HCT116 (cell line): ENCODE data around the gene PGAP3. TPM values are rescaled to one million over a fixed set of nuclear protein-coding genes. Genes with fewer than 3 reads are reported as not detected.

ENCODE experiments used
- ATAC-seq: fragments of 200-7000 bp; cut with Tn5 transposase; 2 replicates; pipeline ENCODE4 v1.9.1; 2020; ENCODE audit warnings: mild to moderate bottlenecking, moderate library complexity
- BruUV-seq: library from RNA; stranded (reverse); fragments of 400-500 nt; replicated peaks from 2 replicates; lab custom pipeline; 2021; lab: Mats Ljungman, UMichigan
- CTCF ChIA-PET: fragments of 300-600 bp; sonication (Branson Sonifier 250); formaldehyde crosslinking; loops from one replicate; lab custom pipeline; 2021; ENCODE audit warnings: antibody characterized with exemption; lab: Charles Lee
- POLR2A ChIA-PET: fragments of 300-600, 350-600 bp; sonication (Branson Sonifier 250); formaldehyde crosslinking; loops from one replicate; lab custom pipeline; 2021; ENCODE audit warnings: antibody characterized with exemption; lab: Charles Lee
- RAD21 ChIA-PET, 2 experiments: fragments of 300-600 bp; sonication (Branson Sonifier 250); formaldehyde crosslinking; loops; one replicate each; lab custom pipeline; 2023; ENCODE audit warnings: low total read pairs in 2 of 2; ENCODE audit not compliant: uncharacterized antibody in 2 of 2, unreplicated experiment in 2 of 2, low non-redundant PET in 1 of 2; lab: Charles Lee
- DNase-seq: peaks from one replicate; pipeline ENCODE4 v3.0.0-alpha.2; 2010; ENCODE audit warnings: low read depth, low spot score
- H2AFZ ChIP-seq: fragments of 200-600 bp; shearing (Covaris generic), sonication (generic); 2 replicates; pipeline ENCODE4 v1.6.1; 2017; ENCODE audit warnings: low read depth, mixed run types, mixed read lengths, antibody characterized with exemption, low read length; ENCODE audit not compliant: poor library complexity, severe bottlenecking
- H3K27ac ChIP-seq: 2 replicates; pipeline ENCODE4 v1.5.1; 2012; ENCODE audit warnings: low read depth, low read length
- H3K27me3 ChIP-seq: fragments of 200-600 bp; sonication (generic); 2 replicates; pipeline ENCODE4 v1.6.1; 2016; ENCODE audit warnings: mixed run types, low read length, mixed read lengths; ENCODE audit not compliant: insufficient read depth
- H3K36me3 ChIP-seq, 2 experiments: fragments of 200-500 bp in 1 of 2; fragments of 200-600 bp in 1 of 2; sonication (Bioruptor generic) in 1 of 2; sonication (generic) in 1 of 2; 2 replicates each; pipeline versions ENCODE4 v1.5.1 to v1.6.1; 2014 to 2016; ENCODE audit warnings: low read length in 2 of 2, inconsistent platforms in 1 of 2, mixed read lengths in 1 of 2, mixed run types in 1 of 2; ENCODE audit not compliant: insufficient read depth in 2 of 2, control insufficient read depth in 1 of 2
- H3K4me1 ChIP-seq, 2 experiments: fragments of 200-600 bp in 1 of 2; sonication (generic) in 1 of 2; 2 replicates each; pipeline versions ENCODE4 v1.5.1 to v1.6.1; 2012 to 2017; ENCODE audit warnings: low read length in 2 of 2, inconsistent platforms in 1 of 2, mild to moderate bottlenecking in 1 of 2, mixed read lengths in 1 of 2, mixed run types in 1 of 2, moderate library complexity in 1 of 2; ENCODE audit not compliant: insufficient read depth in 2 of 2, control insufficient read depth in 1 of 2
- H3K4me2 ChIP-seq: fragments of 200-600 bp; sonication (generic); 2 replicates; pipeline ENCODE4 v1.6.1; 2017; ENCODE audit warnings: mixed run types, low read length, mixed read lengths
- H3K4me3 ChIP-seq, 2 experiments: fragments of 200-600 bp in 1 of 2; sonication (generic) in 1 of 2; replicated peaks in 1 of 2; 2 replicates each; pipeline ENCODE4 v1.5.1; 2011 to 2016; ENCODE audit warnings: low read length in 2 of 2, control low read depth in 1 of 2, low read depth in 1 of 2, mild to moderate bottlenecking in 1 of 2, mixed read lengths in 1 of 2, mixed run types in 1 of 2
- H3K79me2 ChIP-seq: fragments of 200-600 bp; sonication (generic); 2 replicates; pipeline ENCODE4 v1.6.1; 2017; ENCODE audit warnings: mild to moderate bottlenecking, mixed run types, low read length, moderate library complexity, mixed read lengths; ENCODE audit not compliant: insufficient read depth
- H3K9ac ChIP-seq: fragments of 200-600 bp; sonication (generic); 2 replicates; pipeline ENCODE4 v1.6.1; 2016; ENCODE audit warnings: low read length, mixed read lengths
- H3K9me2 ChIP-seq: fragments of 200-600 bp; sonication (generic), shearing (Covaris generic); 2 replicates; pipeline ENCODE4 v1.6.1; 2017; ENCODE audit warnings: mixed run types, mild to moderate bottlenecking, moderate library complexity; ENCODE audit not compliant: insufficient read depth
- H3K9me3 ChIP-seq, 2 experiments: fragments of 200-500 bp in 1 of 2; fragments of 200-600 bp in 1 of 2; sonication (Bioruptor generic) in 1 of 2; sonication (generic) in 1 of 2; 2 replicates each; pipeline ENCODE4 v1.6.1; 2014 to 2017; ENCODE audit warnings: low read length in 2 of 2, mixed read lengths in 2 of 2, inconsistent platforms in 1 of 2, low read depth in 1 of 2, mild to moderate bottlenecking in 1 of 2, mixed run types in 1 of 2, moderate library complexity in 1 of 2; ENCODE audit not compliant: control insufficient read depth in 1 of 2, insufficient read depth in 1 of 2
- H4K20me1 ChIP-seq: fragments of 200-600 bp; sonication (generic), shearing (Covaris generic); 2 replicates; pipeline ENCODE4 v1.6.1; 2017; ENCODE audit warnings: mixed run types, mild to moderate bottlenecking, moderate library complexity; ENCODE audit not compliant: insufficient read depth
- CBX3 ChIP-seq: IDR thresholded peaks from 2 replicates; pipeline ENCODE4 v1.6.1; 2012; ENCODE audit warnings: low read depth
- CEBPB ChIP-seq: IDR thresholded peaks from 2 replicates; pipeline ENCODE4 v1.6.1; 2012; ENCODE audit warnings: low read depth
- CTCF ChIP-seq, 3 experiments: fragments of 200-600 bp in 1 of 3; sonication (generic) in 1 of 3; IDR thresholded peaks in 2 of 3; conservative IDR thresholded peaks in 1 of 3; 2 replicates each; pipeline ENCODE4 v1.5.1; 2012 to 2017; ENCODE audit warnings: low read depth in 2 of 3, low read length in 2 of 3, antibody characterized with exemption in 1 of 3, borderline replicate concordance in 1 of 3, control low read depth in 1 of 3, mild to moderate bottlenecking in 1 of 3, mixed read lengths in 1 of 3, mixed run types in 1 of 3, moderate library complexity in 1 of 3; ENCODE audit not compliant: insufficient read depth in 1 of 3
- EGR1 ChIP-seq: IDR thresholded peaks from 2 replicates; pipeline ENCODE4 v1.6.1; 2012; ENCODE audit warnings: low read depth
- EZH2 ChIP-seq: fragments of 200-600 bp; sonication (generic); IDR thresholded peaks from 2 replicates; pipeline ENCODE4 v1.6.1; 2017; ENCODE audit warnings: antibody characterized with exemption, mixed run types
- EZH2phosphoT487 ChIP-seq: fragments of 200-600 bp; IDR thresholded peaks from 2 replicates; pipeline ENCODE4 v1.6.1; 2018; ENCODE audit warnings: antibody characterized with exemption, borderline replicate concordance
- FOSL1 ChIP-seq: IDR thresholded peaks from 2 replicates; pipeline ENCODE4 v1.6.1; 2012; ENCODE audit warnings: low read depth
- JUND ChIP-seq: IDR thresholded peaks from 2 replicates; pipeline ENCODE4 v1.6.1; 2012
- MAX ChIP-seq: IDR thresholded peaks from 2 replicates; pipeline ENCODE4 v1.6.1; 2012
- POLR2AphosphoS5 ChIP-seq: IDR thresholded peaks from 2 replicates; pipeline ENCODE4 v1.6.1; 2011; ENCODE audit warnings: mild to moderate bottlenecking, low read depth, low read length, moderate library complexity
- REST ChIP-seq: IDR thresholded peaks from 2 replicates; pipeline ENCODE4 v1.6.1; 2012; ENCODE audit warnings: low read depth
- SRF ChIP-seq: IDR thresholded peaks from 2 replicates; pipeline ENCODE4 v1.6.1; 2012; ENCODE audit warnings: low read depth
- TCF7L2 ChIP-seq: IDR thresholded peaks from 2 replicates; pipeline ENCODE4 v1.7.0; 2011; ENCODE audit warnings: borderline replicate concordance, inconsistent platforms; ENCODE audit not compliant: insufficient read depth, insufficient read length; ENCODE audit errors: extremely low read depth
- ZFX ChIP-seq: fragments of 450-650 bp; IDR thresholded peaks from 2 replicates; pipeline ENCODE4 v1.6.1; 2017
- ZNF274 ChIP-seq: fragments of 200-500 bp; sonication (Bioruptor generic); IDR thresholded peaks from 2 replicates; pipeline ENCODE4 v1.6.1; 2014; ENCODE audit warnings: mild to moderate bottlenecking, low read depth, low read length, inconsistent platforms
- intact Hi-C: fragments of 100-400 bp; cut with micrococcal nuclease; formaldehyde crosslinking; loops from 2 replicates; pipeline ENCODE4 v1.10.0; 2022
- total RNA-seq: library from RNA; stranded (reverse); gene quantifications from one replicate; pipeline ENCODE4 v1.2.1, GENCODE V29; 2021; ENCODE audit not compliant: unreplicated experiment

The PGAP3 gene
- total RNA-seq, 1 experiment from 2014 or later: 15.2 TPM

- DNase-seq (no peak), ATAC-seq (no peak)
- ChIA-PET POLR2A (no interaction called here), RAD21 (no interaction called here), CTCF (interaction anchor here (1.2 to 8.4 kb wide), 2 partner anchors 5 to 27 kb away, joined by 3 to 157 read pairs; no protein-coding TSS in a partner anchor)
- peaks cover 16 to 33% of the 10 kb centered on the region in 2 experiments; a peak in 3 of 4 replicates for H3K4me1 ChIP-seq
- no peaks in the 10 kb centered on the region for H3K79me2 ChIP-seq
- H2AFZ ChIP-seq: no peak within 1 kb of the TSS
- H3K36me3 ChIP-seq: no peaks in the 10 kb centered on the region
- no peak within 1 kb of the TSS for H3K9ac ChIP-seq
- no peaks in the 10 kb centered on the region for H4K20me1 ChIP-seq
- no TSS peak for BruUV-seq
- no peak within 1 kb of the TSS for H3K4me3 ChIP-seq
- H3K4me2 ChIP-seq: no peak within 1 kb of the TSS
- H3K9me3 ChIP-seq: no peaks in the 10 kb centered on the region
- intact Hi-C loops: no loop called here
- H3K9me2 ChIP-seq: no peaks in the 10 kb centered on the region
- no peaks in the 10 kb centered on the region for H3K27me3 ChIP-seq
- TF ChIP-seq FOSL1 (no peak), CEBPB (no peak), EZH2 (no peak), REST (no peak), SRF (no peak), EZH2phosphoT487 (no peak), EGR1 (no peak), CTCF (IDR thresholded peaks at IDR 0.05 in 2 of 3, conservative IDR thresholded peaks at IDR 0.05 in 1 of 3; ENCODE audit: borderline replicate concordance in 1 of 3, insufficient read depth in 1 of 3, low read depth in 2 of 3, low read length in 2 of 3) (no peak), POLR2AphosphoS5 (no peak), ZNF274 (no peak), TCF7L2 (no peak), CBX3 (no peak), ZFX (no peak), JUND (no peak), MAX (no peak)
- no peak within 1 kb of the TSS for H3K27ac ChIP-seq
Measured at GRCh38 chr17:39626171-39627046, 61.4 kb downstream of the PGAP3 start, which contains the start of gene PPP1R1B. Gene PPP1R1B, plus strand, starts transcription at chr17:39626952. Its CDS starts 441 bp downstream, at chr17:39627393.
